OCI-LY3 (cell line): ENCODE results near the gene PEMT.

Experiments
- EZH2phosphoT487 ChIP-seq: fragments of 200-600 bp; shearing (Covaris generic); IDR thresholded peaks from 2 replicates; pipeline ENCODE4 v1.6.1; 2018; ENCODE audit warnings: antibody characterized with exemption, mixed run types, low read depth
- TF ChIP-seq, protein P1 (sequence below): fragments of 200-600, 300-600 bp; sonication (generic); IDR thresholded peaks from 2 replicates; pipeline ENCODE4 v1.5.1; 2014; ENCODE audit warnings: antibody characterized with exemption, low read length, low read depth

- TF ChIP-seq, protein P1, sequence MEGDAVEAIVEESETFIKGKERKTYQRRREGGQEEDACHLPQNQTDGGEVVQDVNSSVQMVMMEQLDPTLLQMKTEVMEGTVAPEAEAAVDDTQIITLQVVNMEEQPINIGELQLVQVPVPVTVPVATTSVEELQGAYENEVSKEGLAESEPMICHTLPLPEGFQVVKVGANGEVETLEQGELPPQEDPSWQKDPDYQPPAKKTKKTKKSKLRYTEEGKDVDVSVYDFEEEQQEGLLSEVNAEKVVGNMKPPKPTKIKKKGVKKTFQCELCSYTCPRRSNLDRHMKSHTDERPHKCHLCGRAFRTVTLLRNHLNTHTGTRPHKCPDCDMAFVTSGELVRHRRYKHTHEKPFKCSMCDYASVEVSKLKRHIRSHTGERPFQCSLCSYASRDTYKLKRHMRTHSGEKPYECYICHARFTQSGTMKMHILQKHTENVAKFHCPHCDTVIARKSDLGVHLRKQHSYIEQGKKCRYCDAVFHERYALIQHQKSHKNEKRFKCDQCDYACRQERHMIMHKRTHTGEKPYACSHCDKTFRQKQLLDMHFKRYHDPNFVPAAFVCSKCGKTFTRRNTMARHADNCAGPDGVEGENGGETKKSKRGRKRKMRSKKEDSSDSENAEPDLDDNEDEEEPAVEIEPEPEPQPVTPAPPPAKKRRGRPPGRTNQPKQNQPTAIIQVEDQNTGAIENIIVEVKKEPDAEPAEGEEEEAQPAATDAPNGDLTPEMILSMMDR: no peak
- no peak for TF ChIP-seq EZH2phosphoT487
These were observed 91.9 kb downstream of the PEMT start for GRCh38 chr17:17499402-17500145.
